ENCODE results near the gene ZDHHC24.
A peak's percentile ranks its signal among the peaks of the same experiment; 100 is the strongest.
"Not testable (repeated sequence)": the region's sequence is repeated elsewhere in the genome, so short reads cannot be mapped to it uniquely, and the experiment has no call there.

ZDHHC24 gene, protein sequence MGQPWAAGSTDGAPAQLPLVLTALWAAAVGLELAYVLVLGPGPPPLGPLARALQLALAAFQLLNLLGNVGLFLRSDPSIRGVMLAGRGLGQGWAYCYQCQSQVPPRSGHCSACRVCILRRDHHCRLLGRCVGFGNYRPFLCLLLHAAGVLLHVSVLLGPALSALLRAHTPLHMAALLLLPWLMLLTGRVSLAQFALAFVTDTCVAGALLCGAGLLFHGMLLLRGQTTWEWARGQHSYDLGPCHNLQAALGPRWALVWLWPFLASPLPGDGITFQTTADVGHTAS

DNA sequence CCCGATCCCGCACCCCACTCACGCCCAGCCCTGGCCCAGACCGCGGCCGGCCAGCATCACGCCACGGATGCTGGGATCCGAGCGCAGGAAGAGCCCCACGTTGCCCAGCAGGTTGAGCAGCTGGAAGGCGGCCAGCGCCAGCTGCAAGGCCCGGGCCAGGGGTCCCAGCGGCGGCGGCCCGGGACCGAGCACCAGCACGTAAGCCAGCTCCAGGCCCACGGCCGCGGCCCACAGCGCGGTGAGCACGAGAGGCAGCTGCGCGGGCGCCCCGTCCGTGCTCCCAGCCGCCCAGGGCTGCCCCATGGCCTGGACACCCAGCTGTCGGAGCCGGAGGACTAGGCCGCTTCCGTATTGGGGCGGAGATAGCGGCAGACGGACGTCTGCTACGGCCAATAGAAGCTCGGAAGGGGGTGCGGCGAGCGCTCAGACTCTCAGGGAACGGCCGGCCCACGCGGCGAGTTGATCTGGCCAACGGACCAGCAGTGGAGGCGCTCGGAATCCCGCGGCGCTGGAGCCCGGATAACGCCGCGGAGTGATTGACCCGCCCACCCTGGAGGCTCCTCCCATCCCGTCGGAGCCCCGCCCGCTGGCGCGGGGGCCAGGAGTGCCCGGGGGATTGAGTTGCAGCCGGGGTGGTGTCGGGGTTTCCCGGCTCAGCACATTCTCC is at the start of gene ZDHHC24:
Gene ZDHHC24, minus strand, starts transcription at position 348 of the 667 bp plus-strand sequence. Its CDS starts 45 bp downstream, at position 303.
- DNase-seq: peak; percentile 98

DNA sequence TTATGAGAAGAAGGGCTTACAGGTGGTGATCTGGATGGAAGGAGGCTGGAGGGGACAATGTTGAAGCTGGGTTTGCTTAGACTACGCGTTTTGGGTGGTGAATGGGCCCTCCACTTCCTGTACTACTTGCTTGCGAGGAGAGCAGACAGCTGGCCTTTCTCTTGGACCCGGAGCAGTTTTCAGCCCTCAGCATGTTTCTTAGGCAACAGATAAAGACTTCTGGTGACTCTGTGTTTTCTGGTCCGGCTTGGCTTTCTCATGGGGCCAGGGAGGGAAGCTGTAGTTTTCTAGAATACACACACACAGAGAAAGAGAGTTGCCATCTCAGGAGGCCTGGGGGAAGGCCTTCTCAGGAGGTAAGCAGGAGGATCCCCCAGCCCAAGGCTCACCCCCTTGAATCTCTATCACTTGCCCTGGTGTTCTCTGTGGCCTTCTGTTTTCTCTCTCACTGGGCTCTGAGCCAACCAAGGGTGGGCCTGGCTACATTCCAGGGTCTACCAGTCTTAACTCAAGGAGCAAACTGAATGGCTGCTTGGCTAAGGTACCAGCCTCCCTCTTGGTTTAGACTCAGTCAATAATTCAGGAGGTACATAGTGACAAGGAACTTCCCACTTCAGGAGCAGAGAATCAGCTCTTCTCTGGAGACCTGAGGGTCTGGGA is 49.5 kb upstream of the ZDHHC24 start:
- DNase-seq: no peak

DNA sequence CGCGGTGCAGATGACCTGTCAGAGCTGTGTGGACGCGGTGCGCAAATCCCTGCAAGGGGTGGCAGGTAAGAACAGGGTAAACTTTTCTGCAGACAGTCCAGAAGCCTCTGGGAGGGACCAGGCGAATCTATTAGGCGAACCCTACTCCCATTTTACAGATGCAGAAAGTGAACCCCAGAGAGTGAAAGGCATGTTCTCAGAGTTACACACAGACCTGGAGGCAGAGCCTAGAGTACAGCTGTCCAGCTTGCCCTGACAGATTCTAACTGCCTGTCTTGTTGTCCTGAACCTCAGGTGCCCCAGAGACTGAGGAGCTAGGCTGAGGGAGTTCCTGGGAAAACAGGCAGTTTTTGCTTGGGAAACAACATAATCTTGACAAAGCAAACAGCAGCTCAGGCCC is 47.8 kb upstream of the ZDHHC24 start:
- no peak for DNase-seq

DNA sequence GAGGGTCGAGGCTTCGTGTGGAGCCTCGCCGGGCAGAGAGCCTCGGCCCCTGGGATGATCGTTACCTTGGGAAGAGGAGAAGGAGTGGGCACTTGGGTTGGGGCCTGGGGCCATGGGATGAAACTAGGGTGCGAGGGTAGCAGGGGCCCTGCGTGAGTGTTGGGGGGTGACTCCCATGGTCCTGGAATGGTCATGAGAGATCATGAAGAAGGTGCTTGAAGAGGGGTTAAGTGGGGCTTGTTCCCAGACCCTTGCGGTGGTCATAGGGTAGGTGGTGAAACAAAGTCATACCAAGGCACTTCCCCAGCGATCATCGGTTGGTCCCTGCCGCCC is 47.4 kb upstream of the ZDHHC24 start:
- DNase-seq: no peak

DNA sequence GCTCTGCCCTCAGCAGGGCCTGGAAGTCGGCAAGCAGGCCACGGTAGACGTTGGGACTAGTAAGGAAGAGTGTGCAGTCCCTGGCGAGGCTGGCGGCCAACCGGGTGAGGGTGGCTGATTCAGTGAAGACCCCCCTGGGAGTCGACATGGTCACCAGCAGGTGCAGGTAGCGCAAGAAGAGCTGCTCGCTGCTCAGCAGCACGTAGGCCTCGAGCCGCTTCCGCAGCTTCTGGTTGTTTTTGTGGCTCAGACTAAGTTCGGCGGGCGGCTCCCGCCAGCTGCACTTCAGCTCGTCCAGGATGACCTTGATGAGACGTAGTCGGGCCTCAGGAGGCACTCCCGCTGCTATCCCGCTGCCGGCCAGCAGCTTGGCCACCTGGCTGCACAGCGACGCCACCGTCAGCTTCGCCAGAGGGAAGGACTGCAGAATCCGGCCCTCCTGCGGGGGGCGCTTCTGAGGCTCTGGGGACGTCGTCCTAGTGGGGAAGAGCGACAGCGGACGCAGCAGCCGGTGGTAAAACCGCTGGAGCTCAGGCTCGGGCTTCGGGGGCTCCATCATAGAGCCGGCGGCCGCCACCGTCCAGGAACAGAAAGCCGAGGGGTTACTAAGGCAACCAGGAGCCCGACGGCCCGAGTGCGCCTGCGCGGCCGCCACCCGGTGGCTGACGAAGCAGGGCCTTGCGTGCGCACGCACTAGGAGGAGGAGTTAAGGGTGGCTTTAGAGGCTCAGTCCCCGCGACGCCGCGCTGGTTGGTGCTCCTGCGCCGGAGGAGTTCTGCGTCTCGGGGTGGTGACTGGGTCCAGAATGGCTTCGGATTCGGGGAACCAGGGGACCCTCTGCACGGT is 46.8 kb upstream of the ZDHHC24 start, which contains the start of the genes CCDC87 and CCS:
Gene CCDC87, minus strand, starts transcription at position 607 of the 846 bp plus-strand sequence. Its CDS starts 48 bp downstream, at position 559.
Gene CCS, plus strand, starts transcription at position 729 of the 846 bp plus-strand sequence. Its CDS starts 77 bp downstream, at position 806.
- DNase-seq: peak; percentile 97

DNA sequence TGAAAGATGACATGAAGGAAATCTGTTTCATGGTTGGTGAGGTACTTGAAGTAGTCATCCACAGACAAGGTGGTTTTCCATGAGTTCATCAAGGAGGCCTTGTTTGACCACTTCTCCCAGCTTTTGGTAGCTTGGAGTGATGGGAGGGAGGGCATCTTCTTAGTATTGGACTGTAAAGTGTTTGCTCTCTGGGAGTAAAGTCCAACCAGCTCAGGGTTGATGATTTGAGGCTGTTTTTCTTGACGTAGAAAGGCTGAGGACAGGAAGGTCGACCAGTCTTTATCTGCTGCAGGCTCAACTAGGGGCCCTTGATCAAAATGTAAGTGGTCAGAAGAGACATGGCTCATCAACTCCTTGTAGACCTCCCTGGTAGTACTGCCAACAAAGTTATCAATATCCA is 45.3 kb upstream of the ZDHHC24 start:
- no peak for DNase-seq

DNA sequence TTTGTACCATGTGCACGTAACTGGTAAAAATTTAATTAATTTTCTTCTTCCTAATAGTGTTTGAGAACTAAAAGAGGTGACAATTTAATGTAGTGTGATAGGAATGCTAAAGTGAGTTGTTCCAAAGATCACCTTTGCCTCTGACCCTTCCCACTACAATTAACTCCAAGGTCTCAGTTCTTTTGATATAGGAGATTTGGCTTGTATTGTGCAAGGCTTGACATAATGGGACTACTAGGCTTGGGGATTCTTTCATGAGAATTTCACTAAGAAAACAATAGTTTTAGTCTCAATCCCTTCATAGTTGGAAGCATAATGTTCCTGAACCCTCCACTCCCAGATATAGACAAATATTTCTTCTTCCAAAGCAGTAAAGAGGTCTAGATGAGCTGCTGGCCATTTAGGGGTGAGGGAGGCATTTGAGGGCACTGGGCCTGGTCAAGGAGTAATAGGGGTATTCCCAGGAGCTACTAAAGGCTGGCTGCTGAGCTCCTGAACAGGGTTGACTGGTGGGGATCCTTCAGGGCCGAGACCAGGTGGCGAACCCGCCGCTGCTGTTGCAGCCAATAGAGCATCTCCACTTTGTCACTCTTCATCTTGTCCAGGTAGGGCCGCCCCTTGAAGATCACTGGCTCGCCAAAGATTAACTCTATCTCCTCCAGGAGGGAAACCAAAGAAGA is 44.3 kb upstream of the ZDHHC24 start:
- no peak for DNase-seq

DNA sequence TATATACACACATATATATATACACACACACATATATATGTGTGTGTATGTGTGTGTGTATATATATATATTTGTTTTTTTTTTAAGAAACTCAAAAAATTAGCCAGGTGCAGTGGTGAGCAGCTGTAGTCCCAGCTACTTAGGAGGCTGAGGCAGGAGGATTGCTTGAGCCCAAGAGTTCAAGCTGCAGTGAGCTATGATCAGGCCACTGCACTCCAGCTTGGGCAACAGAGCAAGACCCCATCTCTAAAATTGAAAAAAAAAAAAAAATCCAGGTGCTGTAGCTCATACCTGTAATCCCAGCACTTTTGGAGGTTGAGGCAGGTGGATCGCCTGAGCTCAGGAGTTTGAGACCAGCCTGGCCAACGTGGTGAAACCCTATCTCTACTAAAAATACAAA is 43.5 kb upstream of the ZDHHC24 start:
- not testable (repeated sequence) for DNase-seq

DNA sequence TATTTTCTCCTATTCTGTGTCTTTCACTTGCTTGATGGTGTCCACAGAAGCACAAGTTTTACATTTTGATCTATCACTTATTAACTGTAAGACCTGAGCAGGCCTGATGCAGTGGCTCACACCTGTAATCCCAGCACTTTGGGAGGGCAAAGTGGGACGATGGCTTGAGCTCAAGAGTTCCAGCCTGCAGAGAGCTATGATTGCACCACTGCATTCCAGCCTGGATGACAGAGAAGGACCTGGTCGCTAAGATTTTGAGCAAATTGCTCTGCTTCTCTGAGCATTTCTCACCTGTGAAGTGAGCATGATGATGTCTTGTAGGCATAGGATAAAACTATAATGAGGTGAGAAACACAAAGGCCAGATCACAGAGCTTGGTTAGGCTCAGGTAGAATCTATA is 40.3 kb upstream of the ZDHHC24 start:
- no peak for DNase-seq

DNA sequence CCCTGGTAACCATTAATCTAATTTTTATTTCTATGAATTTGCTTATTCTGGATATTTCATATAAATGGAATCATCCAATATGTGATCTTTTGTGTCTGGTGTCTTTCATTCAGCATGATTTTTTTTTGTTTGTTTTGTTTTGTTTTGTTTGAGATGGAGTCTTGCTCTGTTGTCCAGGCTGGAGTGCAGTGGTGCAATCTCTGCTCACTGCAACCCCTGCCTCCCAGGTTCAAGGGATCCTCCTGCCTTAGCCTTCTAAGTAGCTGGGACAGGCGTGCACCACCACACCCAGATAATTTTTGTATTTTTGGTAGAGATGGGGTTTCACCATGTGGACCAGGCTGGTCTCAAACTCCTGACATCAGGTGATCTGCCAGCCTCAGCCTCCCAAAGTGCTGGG is 39.6 kb upstream of the ZDHHC24 start:
- not testable (repeated sequence) for DNase-seq

DNA sequence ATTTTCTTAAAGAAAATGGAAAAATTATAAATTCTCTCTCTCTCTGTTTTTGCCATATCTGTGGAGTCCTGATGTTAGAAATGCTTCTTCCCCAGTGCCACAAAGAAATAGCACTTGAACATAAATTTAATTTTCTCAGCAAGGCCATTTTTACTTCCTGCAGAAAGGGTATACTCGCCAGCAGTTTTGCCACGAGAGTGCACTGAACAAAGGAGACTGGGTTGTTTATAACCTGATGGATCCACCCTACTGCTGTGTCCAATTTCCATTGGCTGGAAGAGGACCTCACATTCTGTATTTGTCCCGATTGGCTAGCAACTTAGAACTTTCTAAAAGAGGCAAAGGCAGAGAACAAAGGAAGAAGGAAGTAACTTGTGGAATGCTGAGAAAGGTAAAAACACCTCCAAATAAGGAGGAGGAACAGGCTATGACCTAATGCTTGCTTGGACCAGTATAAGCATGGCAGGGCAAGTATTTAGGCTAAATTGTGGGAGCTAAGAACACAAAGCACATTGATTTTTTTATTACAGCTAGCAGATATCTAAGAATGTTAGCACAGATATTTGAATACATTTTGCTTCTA is 36.8 kb upstream of the ZDHHC24 start:
- DNase-seq: peak; percentile 82

DNA sequence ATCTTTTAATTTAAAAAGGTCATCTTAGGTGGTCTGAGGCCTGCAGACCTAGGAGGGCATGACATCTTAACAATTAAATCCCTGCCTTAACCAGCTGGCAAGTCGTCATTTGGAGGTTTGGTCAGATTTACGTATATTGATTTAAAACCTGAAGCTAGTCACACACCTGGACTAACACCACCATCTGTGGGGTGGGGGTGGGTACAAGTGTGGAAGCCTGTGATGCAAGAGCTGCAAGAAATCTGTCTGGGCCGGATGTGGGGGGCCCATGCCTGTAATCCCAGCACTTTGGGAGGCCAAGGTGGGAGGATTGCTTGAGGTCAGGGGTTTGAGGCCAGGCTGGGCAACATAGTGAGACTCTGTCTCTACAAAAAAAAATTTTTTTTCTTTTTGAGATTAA is 35.4 kb upstream of the ZDHHC24 start:
- DNase-seq: no peak

DNA sequence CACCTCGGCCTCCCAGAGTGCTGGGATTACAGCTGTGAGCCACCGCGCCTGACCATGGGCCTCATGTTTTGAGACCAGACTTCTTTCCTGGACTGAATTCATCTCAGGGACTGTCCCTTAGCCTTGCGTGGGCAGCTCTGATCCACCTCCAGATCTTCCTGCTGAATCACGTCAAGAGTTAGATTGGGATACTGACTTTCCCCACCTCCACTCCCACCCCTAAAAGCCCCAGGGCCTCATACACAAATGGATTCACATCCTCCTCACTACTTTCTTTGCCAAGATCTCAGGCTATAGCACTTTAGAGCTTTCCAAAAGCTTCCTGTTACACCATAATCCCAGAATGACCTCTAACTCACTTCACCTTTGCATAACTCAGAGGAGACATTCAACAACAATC is 35.0 kb upstream of the ZDHHC24 start:
- no peak for DNase-seq

DNA sequence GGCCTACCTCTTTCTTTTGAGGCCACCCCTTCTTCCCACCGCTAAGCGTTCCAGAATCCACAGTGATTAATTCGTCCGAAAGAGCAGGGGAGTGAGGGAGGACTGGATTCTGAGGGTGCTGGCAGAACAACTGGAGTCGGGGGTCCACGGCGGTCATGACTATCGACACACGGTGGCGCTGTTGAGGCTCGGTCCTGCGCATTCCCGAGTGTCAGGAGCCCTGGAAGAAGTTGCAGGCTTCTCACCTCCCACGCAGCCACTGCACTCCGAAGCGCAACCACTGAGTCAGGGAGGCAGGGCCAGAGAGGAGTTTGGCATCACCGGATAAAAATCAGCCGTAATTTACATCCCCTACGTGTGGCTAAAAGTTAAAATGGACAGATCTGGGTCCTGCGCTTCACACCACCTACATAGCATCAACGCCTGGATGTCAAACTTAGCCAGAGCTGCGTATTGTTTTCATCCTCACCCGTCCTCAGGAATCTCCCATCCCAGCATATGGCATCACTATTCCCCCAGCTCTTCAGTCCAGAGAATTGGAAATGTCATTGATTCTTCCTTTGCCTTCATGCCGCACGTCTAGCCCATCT is 33.3 kb upstream of the ZDHHC24 start:
- peak; percentile 85 for DNase-seq

DNA sequence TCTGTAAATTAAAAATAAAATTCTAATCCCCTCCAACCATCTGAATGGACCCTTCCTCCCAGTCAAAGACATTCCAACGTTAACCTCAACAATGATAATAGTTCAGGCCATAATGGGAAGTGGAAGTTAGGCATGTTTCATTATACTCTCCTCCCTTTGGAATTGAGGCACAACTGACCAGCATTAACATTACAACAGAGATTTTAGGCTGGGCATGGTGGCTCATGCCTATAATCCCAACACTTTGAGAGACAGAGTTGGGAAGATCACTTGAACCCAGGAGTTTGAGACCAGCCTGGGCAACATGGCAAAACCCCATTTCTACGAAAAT is 25.0 kb upstream of the ZDHHC24 start:
- DNase-seq: no peak

DNA sequence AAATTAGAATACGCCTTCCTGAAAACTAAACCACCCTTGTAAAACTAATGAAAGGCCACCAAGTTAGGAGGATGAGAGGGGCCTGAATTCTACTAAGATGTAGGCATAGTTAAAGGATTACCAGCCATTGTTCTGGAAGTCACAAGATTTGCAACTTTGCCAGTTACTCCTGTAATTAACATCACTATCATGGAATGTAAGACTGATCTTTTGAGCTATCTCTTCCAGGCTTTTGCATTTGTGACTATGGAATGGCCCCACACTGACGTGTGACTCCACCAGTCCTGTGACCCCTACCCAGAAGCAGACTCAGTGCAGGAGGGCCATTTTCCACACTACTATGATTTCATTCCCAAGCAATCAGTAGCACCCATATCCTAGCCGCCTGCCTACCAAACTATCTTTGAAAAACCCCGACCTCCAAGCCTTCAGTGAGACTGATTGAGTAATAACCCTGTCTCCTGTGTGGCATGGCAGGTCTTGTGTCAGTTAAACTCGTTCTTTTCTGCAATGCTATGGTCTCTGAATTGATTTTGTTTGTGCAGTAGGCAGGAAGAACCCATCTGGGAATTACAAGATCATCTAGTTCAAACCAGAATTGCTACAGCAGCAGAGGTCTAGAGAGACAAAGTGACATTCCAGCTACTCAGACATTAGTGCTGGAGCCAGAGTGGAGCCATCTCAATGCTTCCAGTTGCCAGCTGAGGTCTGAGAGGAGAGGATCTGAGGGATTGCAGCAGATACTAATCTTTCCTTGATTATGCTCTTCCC is 24.4 kb upstream of the ZDHHC24 start:
- DNase-seq: peak; percentile 59

DNA sequence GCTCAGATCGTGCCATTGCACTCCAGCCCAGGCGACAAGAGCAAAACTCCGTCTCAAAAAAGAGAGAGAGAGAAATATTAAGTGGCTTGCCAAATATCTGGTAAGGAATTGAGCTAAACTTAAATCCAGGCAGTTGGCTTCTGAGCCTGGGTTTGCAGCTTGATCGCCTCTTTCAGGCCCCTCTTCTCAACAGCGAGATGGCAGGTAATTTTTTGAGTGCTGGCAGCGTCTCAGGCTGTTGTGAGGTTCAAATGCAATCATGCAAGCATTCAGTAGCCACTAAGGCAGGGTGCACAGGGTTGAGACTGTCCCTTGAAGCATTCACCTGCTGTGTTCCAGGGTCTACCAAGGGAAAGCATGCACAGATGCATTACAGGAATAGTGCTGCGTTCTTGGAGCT is 23.2 kb upstream of the ZDHHC24 start:
- no peak for DNase-seq

DNA sequence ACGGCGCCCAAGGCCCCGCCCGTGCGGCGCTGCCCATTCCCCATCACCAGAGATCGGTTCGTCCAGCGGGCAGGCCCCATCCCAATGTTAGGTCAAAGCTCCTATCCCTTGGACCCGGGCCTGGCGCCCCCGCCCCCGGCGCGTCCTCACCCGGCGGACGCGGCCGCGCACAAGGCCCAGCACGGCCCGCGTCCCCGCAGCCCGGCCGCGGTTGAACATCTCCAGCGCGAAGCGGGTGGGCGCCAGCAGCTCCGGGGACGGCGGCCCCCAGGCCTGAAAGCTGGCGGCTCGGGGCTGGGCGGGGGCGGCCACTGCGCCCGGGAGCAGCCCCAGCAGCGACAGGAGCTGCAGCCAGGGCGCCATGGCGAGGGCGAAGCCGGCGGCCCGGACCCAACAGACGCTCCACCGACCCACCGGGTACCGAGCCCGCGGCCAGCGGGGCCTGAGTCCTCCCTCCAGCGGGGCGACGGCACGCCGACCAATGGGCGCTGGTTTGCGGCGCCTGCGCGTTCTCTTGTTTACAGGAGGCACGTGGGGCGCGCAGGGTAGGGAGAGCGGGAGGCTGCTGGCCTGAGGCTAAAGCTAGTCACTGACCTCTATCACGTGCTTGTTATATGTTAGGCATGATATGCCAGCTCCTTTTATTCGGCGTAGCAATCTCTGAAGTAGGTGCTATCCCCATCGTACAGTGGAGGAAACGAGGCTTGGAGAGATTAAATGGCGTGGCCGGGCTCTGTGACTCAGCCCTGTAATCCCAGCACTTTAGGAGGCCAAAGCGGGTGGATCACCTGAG is 22.5 kb upstream of the ZDHHC24 start, which contains the start of gene CTSF:
Gene CTSF, minus strand, starts transcription at position 483 of the 793 bp plus-strand sequence. Its CDS starts 120 bp downstream, at position 363.
- DNase-seq: peak; percentile 57

DNA sequence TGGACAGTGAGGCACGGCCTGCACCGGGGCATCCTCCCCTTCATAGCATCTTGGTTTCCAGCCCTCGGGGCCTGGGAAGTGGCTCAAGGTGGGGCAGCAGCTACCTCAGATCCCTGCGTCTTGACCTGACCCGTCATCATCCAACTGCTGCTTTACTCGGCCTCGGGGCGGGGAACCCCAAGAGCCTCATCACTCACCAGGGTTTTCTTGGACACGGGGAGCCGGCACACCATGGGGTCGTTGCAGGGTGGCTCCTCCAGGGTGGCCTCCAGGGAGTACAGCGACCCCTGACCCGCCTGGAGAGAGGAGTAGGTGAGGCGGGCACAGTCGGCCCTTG is 21.9 kb upstream of the ZDHHC24 start:
- DNase-seq: peak; percentile 48

DNA sequence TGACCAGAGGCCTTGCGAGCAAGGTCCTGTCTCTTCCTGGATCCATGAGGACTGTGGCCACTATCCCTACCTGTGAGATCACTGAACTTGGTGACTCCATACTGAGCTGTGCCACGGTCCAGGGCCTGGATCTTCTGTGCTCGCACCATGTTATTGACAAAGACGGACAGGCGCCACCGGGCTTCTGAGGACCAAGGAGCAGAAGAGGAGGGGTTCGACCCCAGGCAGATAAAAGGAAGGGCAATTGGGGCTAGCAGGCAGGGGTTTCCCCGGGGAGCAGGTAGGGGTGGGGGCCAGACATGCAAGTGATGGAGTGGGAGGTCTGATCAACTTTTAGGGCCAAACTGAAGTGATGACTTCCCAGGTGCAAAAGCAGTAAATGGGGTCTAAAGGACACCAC is 20.4 kb upstream of the ZDHHC24 start:
- no peak for DNase-seq

All from islet precursor cell (in vitro differentiated cells).